ENCODE measurements around the gene PRR13.

DNA sequence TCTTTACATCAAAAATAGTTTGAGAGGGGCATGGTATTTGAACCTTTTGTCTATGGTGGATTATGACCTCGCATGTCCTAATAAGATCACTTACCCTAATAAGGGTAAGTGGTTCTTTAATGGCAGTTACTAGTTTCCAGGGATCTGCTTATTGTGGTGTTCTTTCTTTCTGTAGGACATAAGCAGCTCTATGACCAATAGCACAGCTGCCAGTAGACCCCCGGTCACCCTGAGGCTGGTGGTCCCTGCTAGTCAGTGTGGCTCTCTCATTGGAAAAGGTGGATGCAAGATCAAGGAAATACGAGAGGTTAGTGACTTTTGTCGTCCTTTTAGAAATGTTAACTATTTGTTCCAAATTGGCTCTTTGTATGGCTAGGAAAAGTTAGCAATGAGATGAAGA, 17.6 kb downstream of the PRR13 start:
- TF ChIP-seq, protein P1, sequence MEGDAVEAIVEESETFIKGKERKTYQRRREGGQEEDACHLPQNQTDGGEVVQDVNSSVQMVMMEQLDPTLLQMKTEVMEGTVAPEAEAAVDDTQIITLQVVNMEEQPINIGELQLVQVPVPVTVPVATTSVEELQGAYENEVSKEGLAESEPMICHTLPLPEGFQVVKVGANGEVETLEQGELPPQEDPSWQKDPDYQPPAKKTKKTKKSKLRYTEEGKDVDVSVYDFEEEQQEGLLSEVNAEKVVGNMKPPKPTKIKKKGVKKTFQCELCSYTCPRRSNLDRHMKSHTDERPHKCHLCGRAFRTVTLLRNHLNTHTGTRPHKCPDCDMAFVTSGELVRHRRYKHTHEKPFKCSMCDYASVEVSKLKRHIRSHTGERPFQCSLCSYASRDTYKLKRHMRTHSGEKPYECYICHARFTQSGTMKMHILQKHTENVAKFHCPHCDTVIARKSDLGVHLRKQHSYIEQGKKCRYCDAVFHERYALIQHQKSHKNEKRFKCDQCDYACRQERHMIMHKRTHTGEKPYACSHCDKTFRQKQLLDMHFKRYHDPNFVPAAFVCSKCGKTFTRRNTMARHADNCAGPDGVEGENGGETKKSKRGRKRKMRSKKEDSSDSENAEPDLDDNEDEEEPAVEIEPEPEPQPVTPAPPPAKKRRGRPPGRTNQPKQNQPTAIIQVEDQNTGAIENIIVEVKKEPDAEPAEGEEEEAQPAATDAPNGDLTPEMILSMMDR (IDR thresholded peaks at IDR 0.05; ENCODE audit: insufficient read depth, low read depth, low read length): no peak
- no peak for TF ChIP-seq EZH2 (IDR thresholded peaks at IDR 0.05; ENCODE audit: insufficient read depth, low read length)

Data from astrocyte (in vitro differentiated cells and primary cell).